Spinal cord (tissue), 10 donors: ENCODE measurements around the gene TRIM17. TPM values are rescaled to one million over a fixed set of nuclear protein-coding genes. Genes with fewer than 3 reads are reported as not detected.
"Not testable (repeated sequence)": the region's sequence is repeated elsewhere in the genome, so short reads cannot be mapped to it uniquely, and the experiment has no call there.

Experiments
- DNase-seq, 6 donors: peaks; one replicate each; pipeline versions ENCODE4 v3.0.0 to v3.0.0-alpha.2; 2013 to 2015; ENCODE audit warnings: low spot score in 6 of 6, low read depth in 4 of 6
- H3K27ac ChIP-seq: one replicate; pipeline ENCODE4 v1.5.1; 2013; ENCODE audit warnings: low read depth, low read length, control low read depth
- H3K27me3 ChIP-seq: one replicate; pipeline ENCODE4 v1.6.1; 2013; ENCODE audit warnings: low read length; ENCODE audit not compliant: control insufficient read depth, insufficient read depth
- H3K36me3 ChIP-seq: one replicate; pipeline ENCODE4 v1.6.1; 2013; ENCODE audit warnings: low read length; ENCODE audit not compliant: control insufficient read depth, insufficient read depth
- H3K4me1 ChIP-seq: one replicate; pipeline ENCODE4 v1.6.1; 2013; ENCODE audit warnings: low read length; ENCODE audit not compliant: control insufficient read depth, insufficient read depth
- H3K4me3 ChIP-seq: one replicate; pipeline ENCODE4 v1.5.1; 2013; ENCODE audit warnings: low read depth, low read length, control low read depth
- H3K9me3 ChIP-seq: one replicate; pipeline ENCODE4 v1.6.1; 2013; ENCODE audit warnings: low read length; ENCODE audit not compliant: control insufficient read depth, insufficient read depth
- WGBS: methylation state at CpG from one replicate; pipeline ENCODE4 v1.1.5; 2013; ENCODE audit warnings: missing lambda C conversion rate; ENCODE audit not compliant: insufficient coverage; 5-methylcytosine and 5-hydroxymethylcytosine counted together
- polyA plus RNA-seq, 2 donors: library from polyadenylated mRNA; unstranded; fragments of 120-200 nt; gene quantifications; one replicate each; pipeline ENCODE4 v1.2.1, GENCODE V29; 2013; ENCODE audit not compliant: insufficient read length in 2 of 2
- total RNA-seq, 2 donors: library from RNA; depleted of rRNA in 1 of 2; stranded (reverse); fragments of 120-200 nt in 1 of 2; fragments of >200 nt in 1 of 2; gene quantifications; one replicate each; pipeline versions ENCODE4 v1.2.3 to v1.2.4, GENCODE V29; 2013 to 2014
- donor health status: healthy.

Gene TRIM17
- total and polyA plus RNA-seq, 4 donors, result 2.2 to 6.1 (median 4.4) TPM

DNA sequence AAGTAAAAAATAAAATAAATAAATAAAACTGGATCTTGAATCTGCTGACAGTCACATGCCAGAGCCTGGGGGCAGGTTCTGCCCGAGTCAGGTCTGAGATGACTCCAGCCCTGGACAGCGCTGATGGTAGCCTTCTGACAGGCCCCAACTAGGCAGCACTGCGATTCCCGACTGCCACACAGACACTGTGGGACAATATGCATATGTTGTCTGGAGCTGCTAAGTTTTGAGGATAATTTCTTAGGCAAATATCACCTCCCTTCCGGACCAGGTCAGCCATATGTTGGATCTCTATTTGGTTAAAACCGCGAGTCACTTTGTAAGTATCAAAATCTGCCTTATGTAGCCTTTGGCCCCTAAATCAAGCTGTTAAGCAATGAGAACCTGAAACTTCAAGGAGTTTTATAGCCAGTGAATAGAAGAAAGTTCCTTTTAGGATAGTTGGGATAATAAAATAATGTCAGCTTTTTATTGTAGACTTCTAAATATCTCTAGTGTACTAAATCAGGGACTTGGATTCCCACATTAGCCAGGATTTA lies 20.8 kb upstream of the TRIM17 start:
- no peak for DNase-seq
- no peaks in the 10 kb centered on the region for H3K27me3 ChIP-seq
- WGBS, result 91% methylated on average over 7 of the region's 7 CpGs
- no peaks in the 10 kb centered on the region for H3K4me1 ChIP-seq
- no peak overlapping the region for H3K27ac ChIP-seq
- no peaks in the 10 kb centered on the region for H3K36me3 ChIP-seq
- H3K9me3 ChIP-seq, result no peaks in the 10 kb centered on the region
- no peak overlapping the region for H3K4me3 ChIP-seq

DNA sequence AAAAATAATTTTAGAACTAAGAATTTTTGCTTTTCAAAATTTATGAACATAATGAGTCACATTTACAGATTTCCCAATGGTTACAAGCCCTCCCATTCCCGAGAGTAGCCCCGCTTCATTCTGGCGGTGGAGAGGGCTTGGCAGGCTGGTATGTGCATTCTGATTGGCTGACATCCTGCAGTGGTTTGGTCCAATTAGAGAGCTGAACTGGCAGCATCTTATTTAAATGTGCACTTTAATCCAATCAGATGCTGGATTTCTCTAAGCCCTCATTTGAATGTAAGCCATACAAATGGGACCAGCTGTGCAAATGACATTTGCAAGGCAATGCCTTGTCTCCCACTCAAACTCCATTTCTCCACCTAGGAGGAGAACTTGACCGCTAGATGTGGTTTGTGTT lies 18.0 kb upstream of the TRIM17 start:
- no peaks in the 10 kb centered on the region for H3K27me3 ChIP-seq

DNA sequence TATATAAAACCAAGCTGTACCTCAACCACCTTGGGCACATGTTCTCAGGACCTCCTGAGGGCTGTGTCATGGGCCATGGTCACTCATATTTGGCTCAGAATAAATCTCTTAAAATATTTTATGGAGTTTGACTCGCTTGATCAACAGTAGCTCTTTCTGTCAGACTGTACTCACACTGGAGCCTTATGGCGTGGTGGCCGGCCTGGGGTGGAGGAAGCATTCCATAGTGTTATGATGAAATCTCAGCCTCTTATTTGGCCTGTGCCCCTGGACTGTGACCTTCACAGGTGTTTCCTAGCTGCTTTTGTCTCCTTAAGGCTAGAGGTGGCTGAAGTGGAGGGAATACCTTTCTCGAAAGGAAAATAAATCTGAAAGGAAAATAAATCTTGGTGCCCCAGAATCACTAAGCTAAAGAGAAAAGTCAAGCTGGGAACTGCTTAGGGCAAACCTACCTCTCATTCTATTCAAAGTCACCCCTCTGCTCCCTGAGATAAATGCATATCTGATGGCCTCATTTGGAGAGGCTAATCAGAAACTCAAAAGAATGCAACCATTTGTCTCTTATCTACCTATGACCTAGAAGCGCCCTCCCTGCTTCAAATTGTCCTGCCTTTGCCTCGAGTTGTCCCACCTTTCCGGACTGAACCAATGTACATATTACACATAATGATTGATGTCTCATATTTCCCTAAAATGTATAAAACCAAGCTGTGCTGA lies 16.8 kb upstream of the TRIM17 start:
- not testable (repeated sequence) for H3K9me3 ChIP-seq, H3K4me1 ChIP-seq, H3K27me3 ChIP-seq, H3K27ac ChIP-seq, H3K36me3 ChIP-seq, DNase-seq, H3K4me3 ChIP-seq
- WGBS, result no CpG with 5 or more reads among the region's 7 CpGs

More for the DNA sequence above, 18.0 kb upstream of the TRIM17 start:
- H3K4me3 ChIP-seq, result no peak overlapping the region
- no CpG with 5 or more reads among the region's 4 CpGs for WGBS
- no peaks in the 10 kb centered on the region for H3K4me1 ChIP-seq
- no peak overlapping the region for H3K27ac ChIP-seq
- H3K9me3 ChIP-seq, result no peaks in the 10 kb centered on the region
- no peaks in the 10 kb centered on the region for H3K36me3 ChIP-seq
- no peak for DNase-seq

DNA sequence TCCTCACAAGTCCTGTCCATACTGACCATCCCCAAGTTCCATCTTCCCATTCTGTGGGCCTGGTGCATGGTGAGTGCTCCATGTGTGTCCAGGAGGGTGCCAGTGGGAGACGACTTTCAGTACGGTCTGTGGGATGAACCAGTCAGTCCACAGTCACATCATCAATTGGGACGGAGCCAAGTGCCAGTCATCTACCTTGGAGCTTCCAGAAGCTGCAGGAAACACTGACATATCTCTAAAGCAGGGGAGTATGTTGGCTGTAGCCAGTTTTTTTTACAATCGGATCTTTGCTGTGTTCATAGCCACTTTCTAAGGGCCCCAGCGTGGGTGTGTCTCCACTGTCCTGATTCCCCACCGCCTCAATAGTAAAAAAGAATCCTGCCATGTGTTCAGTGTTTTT lies 13.6 kb upstream of the TRIM17 start:
- Histone ChIP-seq H3K4me3 (no peak overlapping the region), H3K36me3 (no peaks in the 10 kb centered on the region), H3K27me3 (no peaks in the 10 kb centered on the region), H3K9me3 (no peaks in the 10 kb centered on the region), H3K4me1 (no peaks in the 10 kb centered on the region), H3K27ac (no peak overlapping the region)
- 85% methylated on average over 6 of the region's 6 CpGs for WGBS
- no peak for DNase-seq

- no peak for DNase-seq
- Histone ChIP-seq H3K27me3 (no peaks in the 10 kb centered on the region), H3K27ac (no peak overlapping the region), H3K9me3 (no peaks in the 10 kb centered on the region), H3K4me3 (no peak overlapping the region), H3K4me1 (no peaks in the 10 kb centered on the region), H3K36me3 (peaks cover 4% of the 10 kb centered on the region)
- WGBS, result 87% methylated on average over 4 of the region's 9 CpGs
Observed at GRCh38 chr1:228429698-228430097, 13.0 kb upstream of the TRIM17 start.

- Histone ChIP-seq H3K27me3 (no peaks in the 10 kb centered on the region), H3K4me3 (no peak overlapping the region), H3K27ac (no peak overlapping the region), H3K4me1 (no peaks in the 10 kb centered on the region), H3K9me3 (no peaks in the 10 kb centered on the region), H3K36me3 (peaks cover 4% of the 10 kb centered on the region)
- WGBS, result 65% methylated on average over 8 of the region's 8 CpGs
- no peak for DNase-seq
Observed at GRCh38 chr1:228429007-228429406, 12.3 kb upstream of the TRIM17 start.

DNA sequence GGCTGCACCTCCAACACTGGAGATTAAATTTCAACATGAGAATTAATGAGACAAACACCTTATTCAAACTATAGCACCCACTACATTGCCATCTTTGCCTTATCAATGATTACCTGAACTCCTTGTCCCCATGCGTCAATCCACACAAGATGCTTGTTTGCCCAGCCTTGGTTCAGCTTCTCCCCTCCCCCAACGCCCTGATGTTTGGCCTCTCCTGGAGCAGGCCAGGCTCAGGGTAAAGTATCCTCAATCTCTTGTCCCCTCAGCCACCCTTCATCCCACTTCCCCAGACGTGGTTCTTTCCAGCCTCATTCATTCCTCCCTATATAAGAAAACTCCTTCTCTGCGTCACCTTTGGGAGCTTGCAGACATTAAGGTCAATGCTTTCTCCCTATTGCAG lies 11.8 kb upstream of the TRIM17 start:
- no peaks in the 10 kb centered on the region for H3K9me3 ChIP-seq
- H3K27me3 ChIP-seq, result no peaks in the 10 kb centered on the region
- no peak overlapping the region for H3K4me3 ChIP-seq
- H3K4me1 ChIP-seq, result no peaks in the 10 kb centered on the region
- no peak overlapping the region for H3K27ac ChIP-seq
- WGBS, result 65% methylated on average over 4 of the region's 4 CpGs
- peaks cover 4% of the 10 kb centered on the region for H3K36me3 ChIP-seq
- DNase-seq, result no peak

DNA sequence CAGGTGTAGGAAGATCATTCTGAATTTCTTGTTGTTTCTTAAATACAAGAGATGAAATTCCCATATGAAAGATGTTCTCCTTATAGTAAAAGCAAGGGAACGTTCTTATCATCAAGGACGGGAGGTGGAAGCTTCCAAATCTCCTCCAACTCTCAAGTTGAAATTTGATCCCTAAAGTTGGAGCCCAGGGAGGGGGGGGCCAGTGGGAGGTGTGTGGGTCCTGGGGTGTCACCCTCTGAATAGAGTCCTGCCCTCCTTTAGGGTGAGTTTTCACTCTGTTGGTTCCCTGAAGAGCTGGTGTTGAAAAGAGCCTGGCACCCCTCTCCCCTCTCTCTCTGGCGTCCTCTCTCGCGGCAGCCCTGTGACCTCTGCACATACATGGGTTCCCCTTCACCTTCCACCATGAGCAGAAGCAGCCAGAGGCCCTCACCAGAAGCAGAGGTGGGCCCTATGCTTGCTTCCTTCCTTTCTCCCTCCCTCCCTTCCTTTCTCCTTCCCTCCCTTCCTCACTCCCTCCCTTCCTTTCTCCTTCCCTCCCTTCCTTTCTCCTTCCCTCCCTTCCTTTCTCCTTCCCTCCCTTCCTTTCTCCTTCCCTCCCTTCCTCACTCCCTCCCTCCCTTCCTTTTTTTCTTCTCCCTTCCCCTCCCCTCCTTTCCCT lies 10.0 kb upstream of the TRIM17 start:
- 78% methylated on average over 3 of the region's 5 CpGs for WGBS
- Histone ChIP-seq H3K4me1 (no peaks in the 10 kb centered on the region), H3K36me3 (peaks cover 4% of the 10 kb centered on the region), H3K9me3 (no peaks in the 10 kb centered on the region), H3K27me3 (no peaks in the 10 kb centered on the region), H3K27ac (no peak overlapping the region), H3K4me3 (no peak overlapping the region)
- DNase-seq, result no peak

DNA sequence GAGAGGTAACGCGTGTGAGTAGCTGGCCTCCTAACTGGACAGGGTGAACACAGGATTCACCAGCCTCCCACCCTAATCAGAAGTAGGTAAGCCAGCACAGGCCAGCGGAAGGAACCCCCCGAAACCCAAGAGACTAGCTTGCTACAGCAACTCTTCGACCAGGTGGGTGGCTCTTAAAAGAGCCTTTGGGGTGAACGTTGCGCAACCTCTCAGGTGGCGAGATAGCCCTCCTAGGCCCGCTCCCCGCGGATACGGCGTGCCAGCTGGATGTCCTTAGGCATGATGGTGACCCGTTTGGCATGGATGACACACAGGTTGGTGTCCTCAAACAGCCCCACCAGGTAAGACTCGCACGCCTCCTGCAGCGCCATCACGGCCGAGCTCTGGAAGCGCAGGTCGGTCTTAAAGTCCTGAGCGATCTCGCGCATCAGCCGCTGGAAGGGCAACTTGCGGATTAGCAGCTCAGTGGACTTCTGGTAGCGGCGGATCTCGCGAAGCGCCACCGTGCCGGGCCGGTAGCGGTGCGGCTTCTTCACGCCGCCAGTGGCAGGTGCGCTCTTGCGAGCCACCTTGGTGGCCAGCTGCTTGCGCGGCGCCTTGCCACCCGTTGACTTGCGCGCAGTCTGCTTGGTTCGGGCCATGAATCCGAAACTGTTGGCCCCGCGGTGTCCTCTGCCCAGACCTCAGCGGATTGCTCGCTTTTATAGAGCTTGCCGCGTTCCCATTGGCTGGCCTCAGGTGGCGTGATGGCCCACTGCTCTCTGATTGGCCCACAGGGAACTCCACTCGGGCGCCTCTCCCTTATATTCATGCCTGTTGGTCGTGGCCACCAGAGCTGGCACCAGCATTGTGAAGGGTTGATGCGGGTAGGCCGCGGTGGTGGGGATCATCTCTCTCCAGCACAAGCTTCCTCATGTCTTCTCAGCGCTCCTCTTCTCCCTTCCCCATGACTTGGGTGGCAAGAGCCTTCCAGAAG lies 8.3 kb upstream of the TRIM17 start:
- Histone ChIP-seq H3K9me3 (no peaks in the 10 kb centered on the region), H3K36me3 (peaks cover 4% of the 10 kb centered on the region), H3K27ac (no peak overlapping the region), H3K27me3 (no peaks in the 10 kb centered on the region), H3K4me3 (no peak overlapping the region), H3K4me1 (no peaks in the 10 kb centered on the region)
- DNase-seq, result no peak
- WGBS, result 98% methylated on average over 55 of the region's 62 CpGs
